ENCODE measurements around the gene PFKFB3. TPM values are rescaled to one million over a fixed set of nuclear protein-coding genes. Genes with fewer than 3 reads are reported as not detected.
A peak's percentile ranks its signal among the peaks of the same experiment; 100 is the strongest.
"Not testable (repeated sequence)": the region's sequence is repeated elsewhere in the genome, so short reads cannot be mapped to it uniquely, and the experiment has no call there.

The PFKFB3 gene
- total RNA-seq, 6 donors from 2014 or later = 48.2 to 236 (median 83.5) TPM

- Histone ChIP-seq H3K9me3 (no peaks in the 10 kb centered on the region), H3K4me3 (no peak overlapping the region), H3K27ac (no peak overlapping the region), H3K36me3 (no peaks in the 10 kb centered on the region), H3K4me1 (peaks cover 0 to 24% (median 15%) of the 10 kb centered on the region in 4 donors), H3K27me3 (no peaks in the 10 kb centered on the region)
- TF ChIP-seq POLR2A (IDR thresholded peaks at IDR 0.05) (no peak), EP300 (IDR thresholded peaks at IDR 0.05) (no peak), POLR2AphosphoS5 (IDR thresholded peaks at IDR 0.05) (no peak), CTCF (IDR thresholded peaks at IDR 0.05) (no peak)
- 62 to 71% methylated on average over 7 of the region's 7 CpGs for WGBS, 2 donors
- DNase-seq = no peak
- ATAC-seq (ENCODE audit: low FRiP score in 2 of 2) = no peak
Observed at GRCh38 chr10:6292741-6293151, 90.0 kb downstream of the PFKFB3 start.

GRCh38 chr10:6296425-6296824 lies 93.7 kb downstream of the PFKFB3 start:
- not testable (repeated sequence) for H3K36me3 ChIP-seq; H3K27me3 ChIP-seq; H3K4me3 ChIP-seq; H3K9me3 ChIP-seq; ATAC-seq (ENCODE audit: low FRiP score in 2 of 2); DNase-seq
- H3K27ac ChIP-seq = peak overlapping the region in 1 of 4 donors; percentile 54
- WGBS, 2 donors = 86 to 87% methylated on average over 4 of the region's 4 CpGs
- peaks cover 10 to 32% (median 24%) of the 10 kb centered on the region in 4 donors for H3K4me1 ChIP-seq

DNA sequence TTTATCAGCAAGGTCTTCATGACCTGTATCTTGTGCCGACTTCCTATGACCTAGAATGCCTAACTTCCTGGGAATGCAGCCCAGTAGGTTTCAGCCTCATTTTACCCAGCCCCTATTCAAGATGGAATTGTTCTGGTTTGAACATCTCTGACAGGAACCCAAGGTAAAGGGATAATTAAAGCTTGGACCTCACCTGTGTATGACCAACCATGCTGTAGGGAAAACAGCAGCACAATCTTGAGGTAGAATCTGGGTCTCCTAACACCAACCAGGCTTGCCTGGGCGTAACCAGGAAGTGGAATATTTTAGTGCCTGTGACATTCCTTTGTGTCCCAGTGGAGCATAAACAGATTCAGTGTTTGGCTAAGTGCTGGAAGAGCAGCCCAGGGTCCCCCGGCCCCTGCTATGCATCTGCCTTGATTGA lies 94.1 kb downstream of the PFKFB3 start:
- Histone ChIP-seq H3K4me1 (peaks cover 10 to 28% (median 24%) of the 10 kb centered on the region in 4 donors), H3K27me3 (no peaks in the 10 kb centered on the region), H3K27ac (peak overlapping the region in 2 of 4 donors; percentile 31 to 54), H3K4me3 (no peak overlapping the region), H3K9me3 (no peaks in the 10 kb centered on the region), H3K36me3 (no peaks in the 10 kb centered on the region)
- TF ChIP-seq POLR2AphosphoS5 (IDR thresholded peaks at IDR 0.05) (no peak), CTCF (IDR thresholded peaks at IDR 0.05) (no peak), POLR2A (IDR thresholded peaks at IDR 0.05) (no peak), EP300 (IDR thresholded peaks at IDR 0.05) (no peak)
- DNase-seq = no peak
- ATAC-seq (ENCODE audit: low FRiP score in 2 of 2) = peak in 1 of 2 donors; percentile 38
- WGBS, 2 donors = 55 to 63% methylated on average over 3 of the region's 3 CpGs

- TF ChIP-seq POLR2A (IDR thresholded peaks at IDR 0.05) (no peak), CTCF (IDR thresholded peaks at IDR 0.05) (no peak)
- no peaks in the 10 kb centered on the region for H3K9me3 ChIP-seq
- no peaks in the 10 kb centered on the region for H3K36me3 ChIP-seq
- 55 to 64% methylated on average over 7 of the region's 7 CpGs for WGBS, 2 donors
- DNase-seq = no peak
- peak overlapping the region in 2 of 4 donors; percentile 31 to 54 for H3K27ac ChIP-seq
- peaks cover 10 to 28% (median 24%) of the 10 kb centered on the region in 4 donors for H3K4me1 ChIP-seq
- H3K4me3 ChIP-seq = no peak overlapping the region
- no peaks in the 10 kb centered on the region for H3K27me3 ChIP-seq
- ATAC-seq (ENCODE audit: low FRiP score in 2 of 2) = no peak
Observed at GRCh38 chr10:6297522-6297921, 94.8 kb downstream of the PFKFB3 start.

- Histone ChIP-seq H3K27me3 (no peaks in the 10 kb centered on the region), H3K36me3 (no peaks in the 10 kb centered on the region), H3K9me3 (no peaks in the 10 kb centered on the region), H3K4me3 (no peak overlapping the region), H3K4me1 (peaks cover 10 to 28% (median 24%) of the 10 kb centered on the region in 4 donors), H3K27ac (peak overlapping the region in 2 of 4 donors; percentile 31 to 54)
- TF ChIP-seq EP300 (IDR thresholded peaks at IDR 0.05) (no peak), CTCF (IDR thresholded peaks at IDR 0.05) (no peak)
- 34 to 50% methylated on average over 2 of the region's 2 CpGs for WGBS, 2 donors
- ATAC-seq (ENCODE audit: low FRiP score in 2 of 2) (peak; percentile 54 to 58), DNase-seq (peak in 1 of 2 donors; percentile 57)
Observed at GRCh38 chr10:6297951-6298381, 95.2 kb downstream of the PFKFB3 start.
